Measurements from ENCODE around the gene LIMS3.
A peak's percentile ranks its signal among the peaks of the same experiment; 100 is the strongest.
"Not testable (repeated sequence)": the region's sequence is repeated elsewhere in the genome, so short reads cannot be mapped to it uniquely, and the experiment has no call there.

LIMS3 gene

DNA sequence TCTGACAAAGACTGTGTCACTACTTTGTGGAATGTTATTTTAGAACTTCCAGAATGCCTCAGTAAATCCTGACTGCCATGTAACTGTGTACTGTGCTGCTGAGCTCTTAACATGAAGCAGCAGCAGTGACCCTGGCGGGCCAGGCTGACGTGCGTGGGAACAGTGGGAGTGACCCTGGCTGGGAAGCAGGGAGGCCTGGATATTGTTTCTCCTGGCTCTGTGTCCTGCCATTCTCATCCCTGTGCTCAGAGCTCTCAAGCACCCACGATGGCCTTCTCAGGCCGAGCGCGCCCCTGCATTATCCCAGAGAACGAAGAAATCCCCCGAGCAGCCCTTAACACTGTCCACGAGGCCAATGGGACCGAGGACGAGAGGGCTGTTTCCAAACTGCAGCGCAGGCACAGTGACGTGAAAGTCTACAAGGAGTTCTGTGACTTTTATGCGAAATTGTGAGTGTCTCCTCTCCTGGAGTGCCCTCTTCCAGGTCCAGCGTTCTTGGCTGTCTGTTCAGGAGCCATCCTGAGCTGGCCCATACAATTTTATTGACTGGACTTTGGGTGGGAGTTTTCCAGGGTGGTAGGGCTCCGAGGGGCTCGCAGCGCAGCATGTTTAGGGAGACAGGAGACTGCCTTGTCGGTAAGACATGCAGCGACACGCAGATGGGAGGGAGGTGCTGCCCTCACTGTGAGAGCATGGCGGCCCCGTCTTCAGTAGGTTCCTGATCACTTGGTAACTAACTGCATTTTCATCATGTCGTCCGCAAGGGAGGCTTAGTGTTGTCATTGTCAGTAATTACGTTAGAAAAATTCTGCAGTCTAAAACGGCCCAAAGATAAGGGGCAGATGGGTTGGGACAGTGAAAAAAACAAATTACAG lies at the start of gene LIMS3:
Gene LIMS3, plus strand, starts transcription at position 227 of the 875 bp plus-strand sequence. Its CDS starts 41 bp downstream, at position 268.
- H2AFZ ChIP-seq (ENCODE audit: low read depth, low read length); H3K27ac ChIP-seq (ENCODE audit: low read length); H3K27me3 ChIP-seq (ENCODE audit: insufficient read depth, low read length, poor library complexity); H3K4me2 ChIP-seq (ENCODE audit: insufficient read depth, low read length); H4K20me1 ChIP-seq (ENCODE audit: insufficient read depth, low read length); H3K79me2 ChIP-seq (ENCODE audit: insufficient read depth, low read length); ATAC-seq (ENCODE audit: insufficient read depth, low read depth); H3K4me1 ChIP-seq (ENCODE audit: insufficient read depth, low read length); H3K36me3 ChIP-seq (ENCODE audit: insufficient read depth, low read length); H3K9ac ChIP-seq (ENCODE audit: low read depth, low read length); DNase-seq; H3K9me3 ChIP-seq (ENCODE audit: insufficient read depth, low read length, severe bottlenecking); H3K4me3 ChIP-seq (ENCODE audit: low read depth in 1 of 2, low read length in 2 of 2): not testable (repeated sequence)

GRCh38 chr2:109871129-109871751 lies 27.2 kb upstream of the LIMS3 start:
- DNase-seq; H3K27me3 ChIP-seq (ENCODE audit: insufficient read depth, low read length, poor library complexity); H3K9me3 ChIP-seq (ENCODE audit: insufficient read depth, low read length, severe bottlenecking); H3K4me3 ChIP-seq (ENCODE audit: low read depth in 1 of 2, low read length in 2 of 2); H3K36me3 ChIP-seq (ENCODE audit: insufficient read depth, low read length); H4K20me1 ChIP-seq (ENCODE audit: insufficient read depth, low read length); H3K4me2 ChIP-seq (ENCODE audit: insufficient read depth, low read length); H3K4me1 ChIP-seq (ENCODE audit: insufficient read depth, low read length); H3K27ac ChIP-seq (ENCODE audit: low read length); H3K79me2 ChIP-seq (ENCODE audit: insufficient read depth, low read length); H2AFZ ChIP-seq (ENCODE audit: low read depth, low read length); H3K9ac ChIP-seq (ENCODE audit: low read depth, low read length): not testable (repeated sequence)
- peak; percentile 87 for ATAC-seq (ENCODE audit: insufficient read depth, low read depth)

DNA sequence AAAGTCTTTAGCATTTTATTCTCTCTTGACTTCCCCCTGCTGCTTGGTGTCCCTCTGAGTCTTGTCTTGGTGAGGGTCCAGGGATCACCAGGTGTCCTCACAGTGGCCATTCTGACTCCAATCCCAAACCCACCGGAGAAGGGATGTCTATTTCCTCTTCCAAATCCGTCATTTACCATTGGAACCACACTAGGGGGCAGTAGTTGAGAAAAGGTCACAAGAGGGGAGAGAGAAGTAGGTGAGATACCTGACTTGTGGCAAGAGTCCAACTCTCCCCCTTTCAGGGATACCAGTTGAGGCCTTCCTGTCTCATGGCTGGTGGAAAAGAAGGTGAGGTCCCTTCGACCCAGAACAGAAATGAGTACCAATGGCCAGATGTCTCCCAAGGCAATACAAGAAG lies 21.9 kb upstream of the LIMS3 start:
- not testable (repeated sequence) for H3K9me3 ChIP-seq (ENCODE audit: insufficient read depth, low read length, severe bottlenecking); H2AFZ ChIP-seq (ENCODE audit: low read depth, low read length); H3K27ac ChIP-seq (ENCODE audit: low read length); ATAC-seq (ENCODE audit: insufficient read depth, low read depth); H3K9ac ChIP-seq (ENCODE audit: low read depth, low read length); H3K36me3 ChIP-seq (ENCODE audit: insufficient read depth, low read length); H4K20me1 ChIP-seq (ENCODE audit: insufficient read depth, low read length); H3K4me3 ChIP-seq (ENCODE audit: low read depth in 1 of 2, low read length in 2 of 2); H3K4me2 ChIP-seq (ENCODE audit: insufficient read depth, low read length); H3K4me1 ChIP-seq (ENCODE audit: insufficient read depth, low read length); DNase-seq; H3K79me2 ChIP-seq (ENCODE audit: insufficient read depth, low read length); H3K27me3 ChIP-seq (ENCODE audit: insufficient read depth, low read length, poor library complexity)

- DNase-seq; H3K9ac ChIP-seq (ENCODE audit: low read depth, low read length); H3K4me2 ChIP-seq (ENCODE audit: insufficient read depth, low read length); H4K20me1 ChIP-seq (ENCODE audit: insufficient read depth, low read length); H2AFZ ChIP-seq (ENCODE audit: low read depth, low read length); H3K4me3 ChIP-seq (ENCODE audit: low read depth in 1 of 2, low read length in 2 of 2); H3K4me1 ChIP-seq (ENCODE audit: insufficient read depth, low read length); H3K79me2 ChIP-seq (ENCODE audit: insufficient read depth, low read length); H3K36me3 ChIP-seq (ENCODE audit: insufficient read depth, low read length); ATAC-seq (ENCODE audit: insufficient read depth, low read depth); H3K27me3 ChIP-seq (ENCODE audit: insufficient read depth, low read length, poor library complexity); H3K27ac ChIP-seq (ENCODE audit: low read length); H3K9me3 ChIP-seq (ENCODE audit: insufficient read depth, low read length, severe bottlenecking): not testable (repeated sequence)
Observed at GRCh38 chr2:109882112-109882511, 16.4 kb upstream of the LIMS3 start.

- not testable (repeated sequence) for H2AFZ ChIP-seq (ENCODE audit: low read depth, low read length); H3K9ac ChIP-seq (ENCODE audit: low read depth, low read length); H3K79me2 ChIP-seq (ENCODE audit: insufficient read depth, low read length); H3K4me3 ChIP-seq (ENCODE audit: low read depth in 1 of 2, low read length in 2 of 2); DNase-seq; ATAC-seq (ENCODE audit: insufficient read depth, low read depth); H3K4me2 ChIP-seq (ENCODE audit: insufficient read depth, low read length); H3K9me3 ChIP-seq (ENCODE audit: insufficient read depth, low read length, severe bottlenecking); H3K4me1 ChIP-seq (ENCODE audit: insufficient read depth, low read length); H3K27ac ChIP-seq (ENCODE audit: low read length); H4K20me1 ChIP-seq (ENCODE audit: insufficient read depth, low read length); H3K27me3 ChIP-seq (ENCODE audit: insufficient read depth, low read length, poor library complexity); H3K36me3 ChIP-seq (ENCODE audit: insufficient read depth, low read length)
Observed at GRCh38 chr2:109888414-109888813, 10.1 kb upstream of the LIMS3 start.

DNA sequence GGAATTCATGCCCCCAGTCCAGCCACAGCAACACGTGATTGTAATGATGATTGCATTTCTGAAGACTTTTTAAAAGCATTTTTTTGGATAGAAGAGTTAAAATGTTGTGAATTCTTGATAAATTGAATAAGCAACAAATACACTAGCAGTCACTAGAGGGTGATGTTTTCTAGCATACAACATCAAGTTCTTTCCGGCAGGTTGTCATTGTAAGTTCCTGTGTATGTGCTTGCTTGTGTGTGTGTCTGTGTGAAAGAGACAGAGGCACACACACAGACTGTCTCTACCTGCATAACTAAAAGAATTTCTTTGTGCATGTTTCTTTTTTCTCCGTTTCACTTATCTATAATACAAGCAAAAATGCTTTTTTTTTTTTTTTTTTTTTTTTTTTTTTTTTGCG lies 8.6 kb upstream of the LIMS3 start:
- H3K4me3 ChIP-seq (ENCODE audit: low read depth in 1 of 2, low read length in 2 of 2); H3K9me3 ChIP-seq (ENCODE audit: insufficient read depth, low read length, severe bottlenecking); H3K4me1 ChIP-seq (ENCODE audit: insufficient read depth, low read length); H3K9ac ChIP-seq (ENCODE audit: low read depth, low read length); H3K27me3 ChIP-seq (ENCODE audit: insufficient read depth, low read length, poor library complexity); DNase-seq; H3K36me3 ChIP-seq (ENCODE audit: insufficient read depth, low read length); H3K79me2 ChIP-seq (ENCODE audit: insufficient read depth, low read length); H3K4me2 ChIP-seq (ENCODE audit: insufficient read depth, low read length); H4K20me1 ChIP-seq (ENCODE audit: insufficient read depth, low read length); H2AFZ ChIP-seq (ENCODE audit: low read depth, low read length); H3K27ac ChIP-seq (ENCODE audit: low read length): not testable (repeated sequence)
- ATAC-seq (ENCODE audit: insufficient read depth, low read depth) = peak; percentile 58; the same call in 2 of the 3 replicates

DNA sequence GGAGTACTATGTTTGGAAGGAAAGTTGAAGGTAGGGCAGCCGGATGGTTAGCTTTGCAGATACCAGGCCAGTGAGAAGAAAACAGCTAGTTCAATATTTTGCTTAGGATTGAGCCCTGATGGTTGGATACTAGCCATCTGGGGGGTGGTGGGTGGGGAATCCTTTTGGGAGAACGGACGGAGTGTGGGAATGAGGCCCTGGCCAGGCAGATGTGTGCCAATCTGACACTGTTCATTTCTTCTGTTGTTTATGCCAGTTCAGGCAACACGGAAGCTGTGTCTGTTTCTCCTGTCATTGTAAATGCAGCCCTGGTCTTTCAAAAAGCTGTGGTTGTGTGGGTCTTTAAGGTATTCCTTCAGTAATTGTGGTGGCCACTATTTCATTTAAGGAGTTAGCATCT lies 7.5 kb upstream of the LIMS3 start:
- H3K4me3 ChIP-seq (ENCODE audit: low read depth in 1 of 2, low read length in 2 of 2); H3K4me2 ChIP-seq (ENCODE audit: insufficient read depth, low read length); ATAC-seq (ENCODE audit: insufficient read depth, low read depth): not testable (repeated sequence)

DNA sequence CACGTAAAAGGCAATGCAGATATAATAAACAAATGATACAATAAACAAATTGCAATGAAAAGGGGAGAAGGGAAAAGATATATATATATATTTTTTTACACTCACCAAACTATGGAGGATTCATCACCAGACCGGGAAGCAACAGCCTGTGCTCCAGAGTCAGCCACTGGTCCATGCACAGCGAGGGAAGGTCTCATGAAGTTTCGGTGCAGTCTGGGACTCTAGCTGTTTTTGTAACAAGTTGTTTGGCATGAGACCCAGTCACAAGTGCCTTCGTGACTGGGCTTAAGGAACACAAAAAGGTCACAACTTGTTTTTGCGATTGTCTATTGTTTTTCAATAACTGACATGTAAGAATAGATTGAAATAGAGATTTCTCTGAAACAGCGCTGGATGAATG lies 4.8 kb upstream of the LIMS3 start:
- not testable (repeated sequence) for DNase-seq; H3K79me2 ChIP-seq (ENCODE audit: insufficient read depth, low read length); H3K27me3 ChIP-seq (ENCODE audit: insufficient read depth, low read length, poor library complexity); H3K36me3 ChIP-seq (ENCODE audit: insufficient read depth, low read length); H3K9me3 ChIP-seq (ENCODE audit: insufficient read depth, low read length, severe bottlenecking); H3K4me2 ChIP-seq (ENCODE audit: insufficient read depth, low read length); ATAC-seq (ENCODE audit: insufficient read depth, low read depth); H4K20me1 ChIP-seq (ENCODE audit: insufficient read depth, low read length); H3K9ac ChIP-seq (ENCODE audit: low read depth, low read length); H3K4me3 ChIP-seq (ENCODE audit: low read depth in 1 of 2, low read length in 2 of 2); H3K27ac ChIP-seq (ENCODE audit: low read length); H2AFZ ChIP-seq (ENCODE audit: low read depth, low read length); H3K4me1 ChIP-seq (ENCODE audit: insufficient read depth, low read length)

More for the DNA sequence above, 7.5 kb upstream of the LIMS3 start:
- not testable (repeated sequence) for DNase-seq; H3K27me3 ChIP-seq (ENCODE audit: insufficient read depth, low read length, poor library complexity); H4K20me1 ChIP-seq (ENCODE audit: insufficient read depth, low read length); H3K4me1 ChIP-seq (ENCODE audit: insufficient read depth, low read length); H2AFZ ChIP-seq (ENCODE audit: low read depth, low read length); H3K9me3 ChIP-seq (ENCODE audit: insufficient read depth, low read length, severe bottlenecking); H3K27ac ChIP-seq (ENCODE audit: low read length); H3K36me3 ChIP-seq (ENCODE audit: insufficient read depth, low read length); H3K9ac ChIP-seq (ENCODE audit: low read depth, low read length); H3K79me2 ChIP-seq (ENCODE audit: insufficient read depth, low read length)

Measured in DND-41 (cell line).